HCT116 (cell line): ENCODE measurements around the gene SMIM35.

Experiments used
- REST ChIP-seq: IDR thresholded peaks from 2 replicates; pipeline ENCODE4 v1.6.1; 2012; ENCODE audit warnings: low read depth
- TF ChIP-seq, protein P1 (sequence below), 3 experiments: fragments of 200-600 bp in 1 of 3; sonication (generic) in 1 of 3; IDR thresholded peaks in 2 of 3; conservative IDR thresholded peaks in 1 of 3; 2 replicates each; pipeline ENCODE4 v1.5.1; 2012 to 2017; ENCODE audit warnings: low read depth in 2 of 3, low read length in 2 of 3, antibody characterized with exemption in 1 of 3, borderline replicate concordance in 1 of 3, control low read depth in 1 of 3, mild to moderate bottlenecking in 1 of 3, mixed read lengths in 1 of 3, mixed run types in 1 of 3, moderate library complexity in 1 of 3; ENCODE audit not compliant: insufficient read depth in 1 of 3

GRCh38 chr11:118106789-118107335 lies 20.1 kb upstream of the SMIM35 start:
- TF ChIP-seq REST = no peak
- TF ChIP-seq, protein P1, sequence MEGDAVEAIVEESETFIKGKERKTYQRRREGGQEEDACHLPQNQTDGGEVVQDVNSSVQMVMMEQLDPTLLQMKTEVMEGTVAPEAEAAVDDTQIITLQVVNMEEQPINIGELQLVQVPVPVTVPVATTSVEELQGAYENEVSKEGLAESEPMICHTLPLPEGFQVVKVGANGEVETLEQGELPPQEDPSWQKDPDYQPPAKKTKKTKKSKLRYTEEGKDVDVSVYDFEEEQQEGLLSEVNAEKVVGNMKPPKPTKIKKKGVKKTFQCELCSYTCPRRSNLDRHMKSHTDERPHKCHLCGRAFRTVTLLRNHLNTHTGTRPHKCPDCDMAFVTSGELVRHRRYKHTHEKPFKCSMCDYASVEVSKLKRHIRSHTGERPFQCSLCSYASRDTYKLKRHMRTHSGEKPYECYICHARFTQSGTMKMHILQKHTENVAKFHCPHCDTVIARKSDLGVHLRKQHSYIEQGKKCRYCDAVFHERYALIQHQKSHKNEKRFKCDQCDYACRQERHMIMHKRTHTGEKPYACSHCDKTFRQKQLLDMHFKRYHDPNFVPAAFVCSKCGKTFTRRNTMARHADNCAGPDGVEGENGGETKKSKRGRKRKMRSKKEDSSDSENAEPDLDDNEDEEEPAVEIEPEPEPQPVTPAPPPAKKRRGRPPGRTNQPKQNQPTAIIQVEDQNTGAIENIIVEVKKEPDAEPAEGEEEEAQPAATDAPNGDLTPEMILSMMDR (IDR thresholded peaks at IDR 0.05 in 2 of 3, conservative IDR thresholded peaks at IDR 0.05 in 1 of 3; ENCODE audit: borderline replicate concordance in 1 of 3, insufficient read depth in 1 of 3, low read depth in 2 of 3, low read length in 2 of 3) = no peak
